AML-193 (cell line): ENCODE data around the gene STAT5B.
A peak's percentile ranks its signal among the peaks of the same experiment; 100 is the strongest.
"Not testable (repeated sequence)": the region's sequence is repeated elsewhere in the genome, so short reads cannot be mapped to it uniquely, and the experiment has no call there.

ENCODE experiments used
- DNase-seq, 2 experiments: peaks; one replicate each; lab custom pipeline; 2025; lab: John Stamatoyannopoulos, UW

STAT5B gene

GRCh38 chr17:42233156-42233555 is 43.0 kb downstream of the STAT5B start:
- DNase-seq: no peak

GRCh38 chr17:42230225-42230624 is 46.0 kb downstream of the STAT5B start:
- no peak for DNase-seq

- DNase-seq: no peak
Observed at GRCh38 chr17:42227849-42228700, 48.1 kb downstream of the STAT5B start.

GRCh38 chr17:42225646-42226045 is 50.5 kb downstream of the STAT5B start:
- no peak for DNase-seq

- no peak for DNase-seq
Observed at GRCh38 chr17:42224651-42225050, 51.5 kb downstream of the STAT5B start.

GRCh38 chr17:42221886-42222745 is 54.1 kb downstream of the STAT5B start:
- peak; percentile 84 to 90 for DNase-seq

- not testable (repeated sequence) for DNase-seq
Observed at GRCh38 chr17:42219280-42219679, 56.9 kb downstream of the STAT5B start.

- no peak for DNase-seq
Observed at GRCh38 chr17:42214156-42214555, 62.0 kb downstream of the STAT5B start.

- DNase-seq: no peak
Observed at GRCh38 chr17:42212382-42212781, 63.8 kb downstream of the STAT5B start.

- DNase-seq: not testable (repeated sequence)
Observed at GRCh38 chr17:42211921-42212341, 64.3 kb downstream of the STAT5B start.

- no peak for DNase-seq
Observed at GRCh38 chr17:42210046-42210445, 66.1 kb downstream of the STAT5B start.

- DNase-seq: not testable (repeated sequence)
Observed at GRCh38 chr17:42206153-42206612, 70.0 kb downstream of the STAT5B start.

GRCh38 chr17:42203354-42203753 is 72.8 kb downstream of the STAT5B start:
- DNase-seq: no peak

GRCh38 chr17:42202696-42203095 is 73.5 kb downstream of the STAT5B start:
- DNase-seq: no peak

GRCh38 chr17:42202159-42202558 is 74.0 kb downstream of the STAT5B start:
- no peak for DNase-seq

- DNase-seq: no peak
Observed at GRCh38 chr17:42201458-42201772, 74.8 kb downstream of the STAT5B start.

- DNase-seq: no peak
Observed at GRCh38 chr17:42200706-42201457, 75.3 kb downstream of the STAT5B start.

- DNase-seq: no peak
Observed at GRCh38 chr17:42199416-42200011, 76.7 kb downstream of the STAT5B start.

- peak; percentile 60 to 72 for DNase-seq
Observed at GRCh38 chr17:42198897-42199296, 77.3 kb downstream of the STAT5B start.

- no peak for DNase-seq
Observed at GRCh38 chr17:42197564-42198156, 78.5 kb downstream of the STAT5B start.
